ENCODE measurements around the gene RGS18. TPM values are rescaled to one million over a fixed set of nuclear protein-coding genes. Genes with fewer than 3 reads are reported as not detected.
"Not testable (repeated sequence)": the region's sequence is repeated elsewhere in the genome, so short reads cannot be mapped to it uniquely, and the experiment has no call there.

The RGS18 gene
- total RNA-seq, 1 donor from 2014 or later: not detected

GRCh38 chr1:192159014-192159413, 752 bp downstream of the RGS18 start:
- no peak for DNase-seq (ENCODE audit: low read depth)
- Histone ChIP-seq H3K27me3 (ENCODE audit: control insufficient read depth, insufficient read depth, low read length) (no peaks in the 10 kb centered on the region), H3K36me3 (ENCODE audit: control insufficient read depth, insufficient read depth, low read length) (no peaks in the 10 kb centered on the region), H3K4me3 (ENCODE audit: low read depth, low read length) (no peak overlapping the region)
- TF ChIP-seq, protein P1, sequence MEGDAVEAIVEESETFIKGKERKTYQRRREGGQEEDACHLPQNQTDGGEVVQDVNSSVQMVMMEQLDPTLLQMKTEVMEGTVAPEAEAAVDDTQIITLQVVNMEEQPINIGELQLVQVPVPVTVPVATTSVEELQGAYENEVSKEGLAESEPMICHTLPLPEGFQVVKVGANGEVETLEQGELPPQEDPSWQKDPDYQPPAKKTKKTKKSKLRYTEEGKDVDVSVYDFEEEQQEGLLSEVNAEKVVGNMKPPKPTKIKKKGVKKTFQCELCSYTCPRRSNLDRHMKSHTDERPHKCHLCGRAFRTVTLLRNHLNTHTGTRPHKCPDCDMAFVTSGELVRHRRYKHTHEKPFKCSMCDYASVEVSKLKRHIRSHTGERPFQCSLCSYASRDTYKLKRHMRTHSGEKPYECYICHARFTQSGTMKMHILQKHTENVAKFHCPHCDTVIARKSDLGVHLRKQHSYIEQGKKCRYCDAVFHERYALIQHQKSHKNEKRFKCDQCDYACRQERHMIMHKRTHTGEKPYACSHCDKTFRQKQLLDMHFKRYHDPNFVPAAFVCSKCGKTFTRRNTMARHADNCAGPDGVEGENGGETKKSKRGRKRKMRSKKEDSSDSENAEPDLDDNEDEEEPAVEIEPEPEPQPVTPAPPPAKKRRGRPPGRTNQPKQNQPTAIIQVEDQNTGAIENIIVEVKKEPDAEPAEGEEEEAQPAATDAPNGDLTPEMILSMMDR (IDR thresholded peaks at IDR 0.05; ENCODE audit: insufficient read depth, low read length, poor library complexity, severe bottlenecking): no peak

DNA sequence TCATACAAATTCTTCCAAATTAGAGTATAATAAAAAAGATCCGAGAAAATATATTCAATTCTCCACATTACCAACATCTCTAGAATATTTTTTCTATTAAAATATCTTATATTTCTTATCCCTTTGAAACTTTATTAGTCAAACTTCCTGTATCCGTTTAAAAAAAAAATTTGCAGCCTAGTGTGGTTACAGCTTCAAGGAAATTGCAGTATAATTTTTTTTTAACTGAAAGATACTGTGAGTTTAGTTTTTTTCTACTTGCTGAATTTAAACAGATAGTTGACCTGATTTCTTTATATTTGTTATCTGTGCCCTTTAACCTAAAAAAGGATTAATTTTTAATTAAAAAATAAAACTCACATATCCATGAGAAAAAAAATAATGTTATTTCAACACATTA, 1.5 kb downstream of the RGS18 start:
- no peak for DNase-seq (ENCODE audit: low read depth)
- H3K4me3 ChIP-seq (ENCODE audit: low read depth, low read length): no peak overlapping the region
- no peaks in the 10 kb centered on the region for H3K27me3 ChIP-seq (ENCODE audit: control insufficient read depth, insufficient read depth, low read length)
- H3K36me3 ChIP-seq (ENCODE audit: control insufficient read depth, insufficient read depth, low read length): no peaks in the 10 kb centered on the region
- TF ChIP-seq, protein P1 (IDR thresholded peaks at IDR 0.05; ENCODE audit: insufficient read depth, low read length, poor library complexity, severe bottlenecking): no peak

- Histone ChIP-seq H3K36me3 (ENCODE audit: control insufficient read depth, insufficient read depth, low read length) (no peaks in the 10 kb centered on the region), H3K27me3 (ENCODE audit: control insufficient read depth, insufficient read depth, low read length) (no peaks in the 10 kb centered on the region), H3K4me3 (ENCODE audit: low read depth, low read length) (no peak overlapping the region)
- TF ChIP-seq, protein P1 (IDR thresholded peaks at IDR 0.05; ENCODE audit: insufficient read depth, low read length, poor library complexity, severe bottlenecking): no peak
- no peak for DNase-seq (ENCODE audit: low read depth)
These were observed 1.9 kb downstream of the RGS18 start for GRCh38 chr1:192160196-192160595.

GRCh38 chr1:192161976-192162375, 3.7 kb downstream of the RGS18 start:
- no peak for DNase-seq (ENCODE audit: low read depth)
- Histone ChIP-seq H3K27me3 (ENCODE audit: control insufficient read depth, insufficient read depth, low read length) (no peaks in the 10 kb centered on the region), H3K36me3 (ENCODE audit: control insufficient read depth, insufficient read depth, low read length) (no peaks in the 10 kb centered on the region), H3K4me3 (ENCODE audit: low read depth, low read length) (no peak overlapping the region)
- TF ChIP-seq, protein P1 (IDR thresholded peaks at IDR 0.05; ENCODE audit: insufficient read depth, low read length, poor library complexity, severe bottlenecking): no peak

GRCh38 chr1:192162376-192162775, 4.1 kb downstream of the RGS18 start:
- Histone ChIP-seq H3K27me3 (ENCODE audit: control insufficient read depth, insufficient read depth, low read length) (no peaks in the 10 kb centered on the region), H3K4me3 (ENCODE audit: low read depth, low read length) (no peak overlapping the region), H3K36me3 (ENCODE audit: control insufficient read depth, insufficient read depth, low read length) (no peaks in the 10 kb centered on the region)
- TF ChIP-seq, protein P1 (IDR thresholded peaks at IDR 0.05; ENCODE audit: insufficient read depth, low read length, poor library complexity, severe bottlenecking): no peak
- no peak for DNase-seq (ENCODE audit: low read depth)

DNA sequence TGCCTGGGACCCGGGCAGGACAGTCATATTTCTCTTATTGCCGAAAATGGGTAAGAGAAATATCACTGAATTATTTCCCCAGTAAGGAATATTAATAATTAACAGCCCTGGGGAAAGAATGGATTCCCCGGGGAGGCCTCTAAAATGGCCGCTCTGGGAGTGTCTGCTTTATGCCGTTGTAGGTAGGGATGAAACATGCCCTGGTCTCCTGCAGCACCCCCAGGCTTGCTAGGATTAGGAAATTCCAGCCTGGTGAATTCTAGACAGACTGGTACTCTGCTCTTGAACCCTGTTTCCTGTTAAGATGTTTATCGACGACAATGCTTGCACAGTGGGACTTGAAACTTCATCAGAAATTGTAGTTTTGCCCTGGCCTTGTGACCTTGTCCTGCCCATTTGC, 6.7 kb downstream of the RGS18 start:
- DNase-seq (ENCODE audit: low read depth); H3K36me3 ChIP-seq (ENCODE audit: control insufficient read depth, insufficient read depth, low read length); H3K4me3 ChIP-seq (ENCODE audit: low read depth, low read length); H3K27me3 ChIP-seq (ENCODE audit: control insufficient read depth, insufficient read depth, low read length): not testable (repeated sequence)
